HG03432 (cell line): ENCODE measurements around the gene GIGYF2.
"Not testable (repeated sequence)": the region's sequence is repeated elsewhere in the genome, so short reads cannot be mapped to it uniquely, and the experiment has no call there.

ENCODE experiments used
- ATAC-seq: cut with Tn5 transposase; IDR thresholded peaks from one replicate; pipeline ENCODE4 v1.9.1; 2021; ENCODE audit warnings: mild to moderate bottlenecking, moderate library complexity; ENCODE audit not compliant: unreplicated experiment

Gene GIGYF2

GRCh38 chr2:232890896-232891601 lies 193.9 kb downstream of the GIGYF2 start:
- ATAC-seq = no peak

GRCh38 chr2:232891621-232892071 lies 194.5 kb downstream of the GIGYF2 start:
- ATAC-seq = no peak

- no peak for ATAC-seq
Measured at GRCh38 chr2:232892221-232892620, 195.1 kb downstream of the GIGYF2 start.

DNA sequence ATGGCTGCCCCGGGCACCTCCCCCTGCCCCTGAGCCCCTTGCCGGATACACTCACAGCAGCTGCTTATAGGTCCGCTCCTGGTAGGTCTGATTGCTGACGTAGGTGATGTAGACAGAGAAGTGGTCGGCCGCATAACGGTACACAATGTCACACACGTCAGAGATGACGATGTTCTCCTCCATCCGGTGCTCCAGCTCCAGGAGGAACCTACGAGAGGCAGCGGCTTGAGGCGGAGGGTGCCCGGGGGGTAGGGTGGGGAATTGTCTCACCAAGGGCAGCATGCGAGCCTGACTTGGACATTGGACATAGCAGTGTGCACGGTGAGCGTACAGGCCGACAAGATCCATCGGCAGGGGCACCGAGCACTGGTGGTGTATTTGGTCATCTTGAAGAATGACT lies 195.7 kb downstream of the GIGYF2 start:
- no peak for ATAC-seq

DNA sequence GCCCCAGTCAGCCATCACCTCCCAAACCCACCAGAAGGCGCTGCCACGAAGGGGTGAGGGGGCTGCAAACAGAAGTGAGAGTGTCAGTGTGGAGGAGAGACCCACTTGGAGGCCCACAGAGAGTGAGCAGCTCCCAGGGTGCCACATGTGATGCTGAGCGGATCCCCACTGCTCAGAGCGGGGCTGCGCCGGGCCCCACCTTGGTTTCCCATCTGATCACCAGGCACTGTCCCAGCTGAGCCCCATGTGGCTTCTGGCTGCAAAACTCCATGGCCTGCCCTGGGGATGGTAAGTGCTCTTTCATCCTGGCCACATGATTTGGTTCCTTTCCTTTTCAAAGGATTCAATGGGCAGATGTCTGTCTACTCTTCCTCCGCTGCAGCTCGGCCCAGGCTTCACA lies 196.7 kb downstream of the GIGYF2 start:
- ATAC-seq = no peak

- ATAC-seq = no peak
Measured at GRCh38 chr2:232894251-232894650, 197.1 kb downstream of the GIGYF2 start.

DNA sequence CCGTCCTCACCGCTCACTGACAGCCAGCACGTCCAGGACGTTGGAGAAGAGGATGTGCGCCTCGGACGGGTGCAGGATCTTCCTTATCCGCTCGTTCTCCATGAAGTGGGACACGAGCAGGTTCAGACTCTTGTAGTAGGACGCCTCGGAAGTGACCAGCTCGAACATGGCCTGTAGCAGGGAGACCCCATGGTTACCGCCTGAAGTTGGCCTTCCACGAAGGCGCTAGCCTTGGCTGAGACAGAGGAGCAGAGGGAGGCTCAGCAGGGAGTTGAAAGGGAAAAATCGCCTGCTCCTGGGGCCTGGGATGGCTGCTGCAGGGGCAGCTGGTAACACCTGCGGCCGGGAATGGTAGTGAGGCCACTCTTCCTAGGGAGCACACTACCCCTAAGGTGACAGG lies 197.6 kb downstream of the GIGYF2 start:
- no peak for ATAC-seq

- ATAC-seq = no peak
Measured at GRCh38 chr2:232896111-232896510, 199.0 kb downstream of the GIGYF2 start.

GRCh38 chr2:232896720-232897597 lies 199.8 kb downstream of the GIGYF2 start:
- ATAC-seq = no peak

DNA sequence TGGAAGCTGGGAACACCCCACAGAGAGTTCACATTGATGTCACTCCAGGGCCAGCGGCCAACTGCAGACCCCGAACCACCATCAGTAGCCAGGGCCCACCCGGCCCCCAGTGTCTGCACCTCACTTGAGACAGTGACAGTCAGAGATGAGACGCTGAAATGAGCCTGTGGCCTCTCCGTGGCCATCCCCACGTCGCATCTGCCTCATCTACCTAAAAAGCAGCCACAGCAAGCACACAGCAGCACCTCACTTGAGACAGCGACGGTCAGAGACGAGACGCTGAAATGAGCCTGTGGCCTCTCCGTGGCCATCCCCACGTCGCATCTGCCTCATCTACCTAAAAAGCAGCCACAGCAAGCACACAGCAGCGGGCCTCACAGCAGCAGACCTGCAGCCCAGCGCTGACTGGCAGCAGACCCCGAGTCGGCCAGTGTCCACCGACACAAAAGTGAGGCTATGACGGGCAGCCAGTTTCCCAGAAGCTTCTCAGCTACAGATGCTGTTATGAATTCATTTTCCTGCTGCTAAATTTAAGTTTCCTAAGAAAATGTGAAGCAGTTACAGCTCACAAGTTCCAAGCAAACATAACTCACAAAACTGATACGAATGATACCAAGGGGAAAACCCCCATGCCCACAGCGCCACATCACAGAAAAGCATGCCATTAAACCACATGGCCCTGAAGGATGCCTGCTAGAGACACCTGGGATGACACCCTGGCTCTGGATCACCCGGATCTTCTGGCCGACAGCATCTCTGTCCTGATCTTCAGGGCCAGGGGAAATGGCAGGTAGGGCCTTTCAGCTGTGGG lies 200.7 kb downstream of the GIGYF2 start:
- no peak for ATAC-seq

DNA sequence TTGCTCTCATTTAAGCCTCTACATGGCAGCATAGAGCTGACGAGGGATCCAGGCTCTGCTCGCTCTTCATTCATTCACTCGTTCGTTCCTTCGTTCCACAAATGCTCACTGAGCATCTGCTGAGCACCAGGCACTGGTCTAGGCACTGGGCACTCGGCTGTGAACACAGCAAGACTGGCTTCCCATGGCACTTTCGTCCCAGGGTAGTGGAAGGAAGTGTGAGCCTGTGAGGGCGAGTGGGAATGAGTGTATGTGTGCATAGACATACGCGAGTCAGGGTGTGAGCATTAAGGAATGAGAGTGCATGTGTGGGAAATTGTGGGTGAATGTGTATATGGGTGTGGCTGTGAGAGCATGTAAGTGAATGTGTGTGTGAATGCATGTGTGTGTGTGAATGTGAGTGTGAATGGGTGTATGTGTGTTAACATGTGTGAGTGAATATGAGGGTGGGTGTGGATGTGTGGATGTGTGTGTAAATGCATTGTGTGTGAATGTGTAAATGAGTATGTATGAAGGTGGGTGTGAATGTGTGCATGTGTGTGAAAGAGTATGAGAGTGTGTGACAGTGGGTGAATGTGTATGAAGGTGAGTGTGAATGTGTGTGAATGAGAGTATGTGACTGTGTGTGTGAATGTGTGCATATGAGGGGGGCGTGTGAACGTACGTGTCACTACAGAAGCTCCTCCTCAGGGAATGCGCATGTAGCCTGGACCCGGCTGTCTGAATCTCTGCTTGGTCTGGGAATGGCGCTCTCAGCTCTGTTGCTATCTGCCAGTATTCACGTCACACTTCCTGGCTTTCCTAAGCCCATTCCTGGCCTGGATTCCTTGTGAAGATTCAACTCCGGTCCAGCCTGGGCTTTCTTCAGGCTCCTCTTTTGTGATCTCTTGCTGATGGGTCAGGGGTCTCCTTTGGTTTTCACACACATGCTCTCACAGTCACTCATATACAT lies 201.7 kb downstream of the GIGYF2 start:
- ATAC-seq = no peak

GRCh38 chr2:232900811-232901735 lies 203.9 kb downstream of the GIGYF2 start:
- ATAC-seq = no peak

- no peak for ATAC-seq
Measured at GRCh38 chr2:232901736-232902578, 204.8 kb downstream of the GIGYF2 start.

DNA sequence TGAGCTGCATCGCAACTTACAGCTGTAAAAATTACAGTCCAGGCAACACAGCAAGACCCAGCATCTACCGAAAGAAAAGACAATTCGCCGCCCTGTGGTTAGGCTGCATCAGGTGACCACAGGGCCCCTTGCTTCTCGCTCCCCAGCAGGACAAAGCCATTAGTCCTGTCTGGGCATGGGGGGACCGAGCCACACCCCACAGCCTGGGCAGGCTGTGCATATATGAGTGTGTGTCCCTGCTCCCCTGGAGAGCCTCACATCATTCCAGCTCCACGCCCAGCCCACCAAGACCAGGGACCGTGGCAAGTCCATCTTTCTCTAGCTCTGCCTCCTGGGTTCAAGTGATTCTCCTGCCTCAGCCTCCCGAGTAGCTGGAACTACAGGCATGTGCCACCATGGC lies 206.9 kb downstream of the GIGYF2 start:
- ATAC-seq = no peak

DNA sequence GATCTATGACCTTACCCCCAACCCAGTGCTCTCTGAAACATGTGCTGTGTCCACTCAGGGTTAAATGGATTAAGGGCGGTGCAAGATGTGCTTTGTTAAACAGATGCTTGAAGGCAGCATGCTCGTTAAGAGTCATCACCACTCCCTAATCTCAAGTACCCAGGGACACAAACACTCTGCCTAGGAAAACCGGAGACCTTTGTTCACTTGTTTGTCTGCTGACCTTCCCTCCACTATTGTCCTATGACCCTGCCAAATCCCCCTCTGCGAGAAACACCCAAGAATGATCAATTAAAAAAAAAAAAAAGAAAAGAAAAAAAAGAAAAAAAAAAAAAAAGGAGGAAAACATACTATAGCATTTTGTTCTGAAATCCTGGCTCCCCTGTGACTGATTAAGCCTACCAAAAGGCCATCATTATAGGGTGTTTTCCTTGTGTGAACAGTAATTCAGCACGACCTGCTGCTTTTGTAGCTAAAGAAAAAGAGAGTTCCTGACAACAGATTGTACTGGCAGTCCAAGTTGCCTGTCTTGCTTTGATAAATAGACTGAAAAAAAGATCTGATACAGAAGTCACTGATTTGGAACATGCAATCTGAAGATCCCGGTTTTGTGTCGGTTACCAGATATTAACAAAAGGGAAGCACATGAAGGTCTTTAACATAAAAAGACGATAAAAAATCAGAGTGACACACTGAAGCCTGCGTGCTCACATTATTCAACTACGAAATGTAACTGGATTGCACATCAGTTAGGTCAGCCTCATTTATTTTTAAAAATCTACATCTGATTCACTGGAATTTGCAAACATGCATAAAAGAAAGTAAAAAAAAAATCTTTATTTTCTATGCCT lies 210.0 kb downstream of the GIGYF2 start:
- ATAC-seq = not testable (repeated sequence)

DNA sequence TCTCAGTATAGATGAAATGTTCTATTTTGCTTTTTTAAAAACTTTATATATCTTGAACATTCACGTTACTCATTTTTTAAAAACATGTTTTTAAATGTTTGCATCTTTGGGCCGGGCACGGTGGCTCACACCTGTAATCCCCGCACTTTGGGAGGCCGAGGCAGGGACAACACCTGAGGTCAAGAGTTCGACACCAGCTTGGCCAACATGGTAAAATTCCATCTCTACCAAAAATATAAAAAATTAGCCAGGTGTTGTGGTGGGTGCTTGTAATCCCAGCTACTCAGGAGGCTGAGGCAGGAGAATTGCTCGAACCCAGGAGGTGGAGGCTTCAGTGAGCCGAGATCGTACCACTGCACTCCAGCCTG lies 210.6 kb downstream of the GIGYF2 start:
- ATAC-seq = not testable (repeated sequence)

- no peak for ATAC-seq
Measured at GRCh38 chr2:232908695-232909094, 211.6 kb downstream of the GIGYF2 start.
